ENCODE results near the gene AFDN.

The AFDN gene

DNA sequence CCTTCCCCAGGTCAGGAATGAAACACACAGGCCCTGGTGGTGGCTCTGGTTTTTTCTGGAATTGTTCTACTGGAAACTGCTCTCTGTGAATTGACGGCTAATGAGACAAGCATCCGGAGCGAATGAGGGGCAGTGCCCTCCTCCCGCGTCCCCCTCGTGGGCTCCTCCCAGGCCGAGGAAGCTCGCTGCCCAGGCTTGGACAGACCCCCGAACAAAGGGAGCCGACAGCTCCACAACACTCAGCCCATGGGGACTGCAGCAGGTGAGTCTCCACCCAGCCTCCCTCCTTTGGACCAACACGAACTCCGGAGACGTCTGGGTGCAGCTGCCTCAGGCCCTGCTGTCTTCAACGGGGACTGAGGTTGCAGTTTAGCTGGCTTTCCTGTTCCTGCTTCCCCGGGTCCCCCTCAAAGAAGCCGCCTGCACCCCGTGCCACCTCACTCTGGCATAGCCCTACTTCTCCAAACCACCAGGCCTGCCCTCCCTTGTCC is 31.3 kb upstream of the AFDN start:
- no peak for DNase-seq

DNA sequence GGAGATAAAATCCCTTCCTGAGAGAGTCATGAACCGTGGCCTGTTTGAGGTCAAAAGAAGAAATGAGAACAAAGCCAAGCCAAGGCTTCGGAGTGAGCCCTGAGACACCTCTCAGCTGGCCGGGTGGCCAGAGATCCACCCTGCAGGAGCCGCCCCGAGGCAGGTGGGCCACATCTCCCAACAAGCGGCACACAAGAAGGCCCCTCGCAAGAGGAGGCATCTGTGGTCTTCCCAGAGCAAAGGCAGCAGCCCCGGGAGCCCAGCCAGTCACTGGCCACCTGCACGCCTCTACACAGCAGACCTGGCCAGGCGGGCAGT is 30.9 kb upstream of the AFDN start:
- no peak for DNase-seq

DNA sequence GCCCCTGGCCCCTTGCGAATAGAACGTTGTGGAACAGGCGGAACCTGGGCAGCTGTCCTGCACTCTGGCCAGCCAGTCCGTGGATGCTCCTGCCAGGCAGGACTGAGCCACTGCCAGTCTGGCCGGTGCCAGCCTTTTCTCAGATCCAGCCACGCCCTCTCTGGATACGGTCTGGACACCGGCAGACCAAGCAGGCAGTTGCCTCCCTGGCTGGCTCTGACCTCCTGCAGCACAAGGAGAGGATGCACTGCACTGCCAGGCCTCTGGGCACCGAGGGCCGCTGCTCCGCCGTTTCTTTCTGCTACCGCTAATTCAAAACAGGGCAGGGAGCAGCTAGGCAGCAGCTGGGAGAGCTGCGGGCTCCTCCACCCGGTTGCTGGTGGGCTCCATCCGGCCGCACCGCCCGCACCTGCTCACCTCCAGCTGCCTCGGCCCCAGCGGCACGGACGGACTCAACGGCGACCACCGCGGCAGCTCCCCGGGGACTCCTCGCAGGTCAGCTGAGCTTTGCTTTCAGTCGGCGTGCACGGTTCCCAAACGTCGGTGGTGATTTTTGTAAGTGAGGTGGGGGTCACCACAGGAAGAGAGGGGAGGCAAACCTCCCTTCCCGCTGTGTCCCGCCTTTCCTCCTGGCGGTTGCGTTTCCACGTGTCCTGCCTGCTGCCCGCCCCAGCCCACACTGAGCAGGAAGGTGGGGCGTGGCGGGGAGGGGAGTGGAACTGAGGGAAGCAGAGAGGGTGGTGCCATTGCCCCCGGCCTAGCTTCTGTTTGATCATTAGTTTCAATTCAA is 30.3 kb upstream of the AFDN start:
- DNase-seq, result no peak

- no peak for DNase-seq
Measured at GRCh38 chr6:167797011-167797471, 29.7 kb upstream of the AFDN start.

GRCh38 chr6:167797476-167798265 is 29.0 kb upstream of the AFDN start:
- DNase-seq, result no peak

GRCh38 chr6:167798453-167798852 is 28.3 kb upstream of the AFDN start:
- no peak for DNase-seq

DNA sequence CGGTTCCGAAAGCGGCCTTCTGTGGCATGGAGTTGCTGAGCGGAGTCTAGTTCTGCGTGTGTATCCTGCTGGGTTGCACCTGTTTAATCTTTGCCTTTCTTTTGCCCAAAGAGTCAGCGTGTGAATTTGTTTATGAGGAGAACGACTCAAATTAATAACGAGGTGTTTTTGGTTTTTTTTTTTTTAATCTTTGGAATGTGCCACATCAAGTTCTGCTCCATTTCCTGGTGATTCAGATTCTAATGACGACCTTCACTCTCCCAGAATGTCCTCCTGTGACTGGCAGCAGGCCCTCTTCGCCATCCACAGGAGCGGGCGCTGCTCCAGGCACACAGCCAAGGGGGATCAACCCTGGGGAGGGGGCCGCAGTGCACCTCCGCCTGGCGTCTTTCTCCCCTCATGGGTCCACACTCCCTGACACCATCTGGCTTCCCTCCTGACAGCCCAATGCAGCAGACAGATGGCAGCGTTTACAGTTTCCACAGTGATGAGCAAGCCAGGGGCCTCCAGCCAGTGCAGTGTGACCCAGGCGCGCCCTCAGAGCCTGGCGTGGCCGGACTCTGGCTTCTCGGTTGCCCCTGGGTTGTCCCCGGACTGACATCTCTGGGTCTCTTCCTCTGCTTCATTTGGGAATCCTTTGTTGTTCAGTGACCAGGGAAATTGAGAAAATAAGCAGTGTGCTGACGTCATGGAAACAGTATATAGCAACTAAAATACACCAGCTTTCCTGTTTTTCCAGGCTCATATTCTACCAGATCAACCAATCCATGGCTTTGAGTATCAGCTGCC is 27.5 kb upstream of the AFDN start:
- no peak for DNase-seq

DNA sequence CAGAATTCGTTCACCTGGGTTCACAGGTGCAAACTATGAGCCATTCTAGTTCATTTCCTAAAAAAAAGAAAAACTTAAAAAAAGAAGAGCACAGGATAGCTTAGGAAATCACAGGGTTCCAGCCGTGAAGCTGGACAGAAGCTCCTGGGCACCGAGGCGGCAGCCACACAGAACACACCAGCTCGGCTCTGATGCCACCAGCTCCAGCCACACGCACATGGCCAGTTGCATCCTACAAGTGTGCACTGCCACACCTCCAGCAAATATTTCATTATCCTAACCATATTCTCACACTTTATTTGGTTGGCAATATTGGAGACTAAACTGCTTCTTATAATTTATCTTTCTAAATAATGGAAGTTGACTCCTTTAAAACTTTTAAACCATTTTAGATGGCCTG is 26.2 kb upstream of the AFDN start:
- no peak for DNase-seq

DNA sequence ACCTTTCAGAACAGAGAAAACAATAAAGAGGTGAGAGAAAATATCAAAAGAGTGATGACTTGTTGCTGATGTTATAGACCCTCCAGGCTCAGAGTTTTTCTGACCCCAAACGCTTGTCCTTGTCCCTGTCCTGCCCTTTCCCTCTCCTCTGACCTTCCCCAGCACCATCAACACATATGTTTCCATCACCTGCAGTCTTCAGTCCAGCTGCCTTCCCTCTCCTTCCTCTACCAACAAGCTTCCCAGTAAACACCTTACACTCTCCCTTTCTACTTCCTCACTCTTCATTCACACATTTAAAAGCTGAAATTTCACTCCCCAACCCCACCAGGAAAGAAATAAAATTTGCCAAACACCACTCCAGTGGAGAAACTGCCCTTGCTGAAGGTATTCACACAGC is 25.4 kb upstream of the AFDN start:
- no peak for DNase-seq

DNA sequence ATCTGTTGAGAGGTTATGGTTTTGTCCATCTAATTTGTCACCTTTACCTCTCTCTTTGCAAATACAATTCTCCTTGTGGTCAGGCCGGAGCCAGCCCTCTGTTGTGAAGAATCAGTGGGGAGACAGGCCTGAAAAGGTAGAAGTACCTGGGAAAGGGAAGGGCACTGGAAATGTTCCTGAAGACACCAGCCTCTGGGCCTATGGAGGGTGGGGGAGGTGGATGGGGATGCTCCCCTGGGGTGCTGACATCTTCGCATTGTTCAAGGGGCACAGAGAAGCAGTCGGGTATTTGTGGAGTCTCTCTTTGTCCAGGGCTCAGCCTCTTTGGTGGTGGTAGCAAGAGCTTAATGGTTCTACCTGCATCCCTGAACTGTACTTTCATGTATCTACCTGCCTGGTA is 24.4 kb upstream of the AFDN start:
- DNase-seq, result no peak

DNA sequence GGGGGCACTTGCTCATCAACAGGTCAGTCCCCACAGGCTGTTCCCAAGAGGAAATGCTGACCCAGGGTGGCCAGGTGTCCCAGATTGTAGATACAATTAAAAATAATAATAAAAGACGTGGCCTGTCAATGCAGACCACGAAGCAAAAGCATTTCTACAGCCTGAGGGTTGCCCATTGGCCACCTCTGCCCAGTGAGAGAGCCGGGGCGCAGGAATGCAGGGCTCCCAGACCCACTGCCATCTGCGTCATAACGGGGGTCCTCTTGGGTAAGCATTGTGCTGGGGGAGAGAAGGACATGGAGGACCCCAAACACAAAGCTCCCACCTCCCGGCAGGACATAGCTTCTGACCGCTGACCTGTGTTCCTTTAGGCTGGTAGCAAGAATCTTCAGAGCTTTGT is 22.9 kb upstream of the AFDN start:
- no peak for DNase-seq

DNA sequence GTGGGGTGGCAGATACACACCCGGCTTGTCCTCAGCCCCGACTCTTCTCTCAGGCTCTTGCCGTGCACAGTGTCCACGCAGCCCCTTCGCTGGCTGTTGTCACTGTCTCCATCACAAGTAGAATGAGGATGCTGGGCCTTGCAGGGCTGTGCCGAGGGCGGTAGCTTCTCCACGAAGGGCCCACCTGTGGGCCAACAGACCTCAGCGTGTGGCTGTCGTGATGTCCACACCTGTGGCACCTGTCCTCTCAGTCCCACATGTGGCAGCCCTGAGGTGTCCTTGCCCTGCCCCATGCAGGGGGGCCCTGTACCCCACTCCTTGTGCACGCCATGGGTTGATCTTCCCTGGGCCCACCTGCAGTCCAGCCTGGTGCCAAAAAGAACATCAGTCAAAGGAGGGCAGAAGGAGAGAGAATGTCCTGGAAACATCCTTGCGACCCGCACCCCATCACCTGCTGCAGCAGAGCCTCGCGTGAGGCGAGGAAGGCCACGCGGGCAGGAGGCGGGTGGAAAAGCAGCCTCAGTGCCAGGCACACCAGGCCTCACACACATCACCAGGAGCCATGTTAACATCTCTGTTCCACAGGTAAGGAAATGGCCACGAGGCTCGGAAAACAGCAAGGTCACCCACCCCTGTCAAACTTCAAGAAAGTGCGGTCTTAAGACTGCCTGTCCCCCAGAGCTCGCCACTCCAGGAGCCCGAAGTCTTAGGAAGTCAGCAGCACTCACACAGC is 22.3 kb upstream of the AFDN start:
- no peak for DNase-seq

DNA sequence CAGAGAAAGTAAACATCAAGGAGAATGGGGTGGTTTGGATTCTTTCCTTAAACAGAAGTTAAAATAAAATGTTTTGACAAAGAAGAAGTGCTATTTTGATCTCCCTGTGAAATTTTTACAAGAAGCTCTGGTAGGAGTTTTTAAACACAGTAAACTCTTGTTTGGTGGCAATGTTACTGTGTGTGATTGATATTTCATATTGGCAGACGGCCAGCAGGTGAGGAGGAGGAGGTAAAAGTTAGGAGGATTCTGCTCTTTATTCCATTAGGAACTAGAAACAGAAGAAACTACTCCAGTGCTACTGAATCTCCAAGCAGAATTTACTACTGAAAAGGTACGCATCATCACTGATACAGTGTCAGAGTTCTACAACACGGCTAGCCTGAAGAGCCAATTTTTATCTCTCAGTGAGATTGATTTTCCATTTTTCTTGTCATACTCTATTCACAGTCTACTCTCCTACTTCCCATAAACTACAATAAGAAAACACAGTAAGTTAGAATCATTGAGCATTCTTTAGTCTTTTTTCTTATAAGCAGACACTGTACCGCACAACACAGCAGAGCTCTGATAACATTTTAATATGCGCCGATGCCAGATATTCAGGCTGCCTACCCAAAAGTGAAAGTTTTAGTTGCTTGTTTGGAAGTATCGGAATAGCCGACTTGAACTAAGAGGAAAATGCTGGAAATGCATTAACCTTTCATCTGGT is 21.2 kb upstream of the AFDN start:
- no peak for DNase-seq

GRCh38 chr6:167806061-167806700 is 20.5 kb upstream of the AFDN start:
- no peak for DNase-seq

DNA sequence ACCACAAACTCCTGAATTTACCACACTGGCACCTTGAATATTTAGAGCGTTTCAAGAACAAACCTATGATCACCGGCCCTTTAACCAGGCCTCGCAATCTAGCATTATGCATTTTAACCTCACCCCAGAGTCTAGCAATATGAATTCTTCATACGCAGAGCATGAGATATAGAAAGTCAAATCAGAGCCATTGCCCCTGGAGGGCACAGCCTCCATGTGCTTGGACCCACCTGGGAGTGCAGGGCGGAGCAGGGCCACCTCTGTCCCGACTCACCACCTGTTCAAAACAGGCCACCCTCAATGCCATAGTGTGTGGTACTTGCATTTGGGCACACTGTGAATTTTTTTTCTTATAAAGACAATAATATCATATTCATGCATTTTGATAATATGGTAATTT is 19.5 kb upstream of the AFDN start:
- no peak for DNase-seq

- no peak for DNase-seq
Measured at GRCh38 chr6:167807756-167808155, 19.0 kb upstream of the AFDN start.

DNA sequence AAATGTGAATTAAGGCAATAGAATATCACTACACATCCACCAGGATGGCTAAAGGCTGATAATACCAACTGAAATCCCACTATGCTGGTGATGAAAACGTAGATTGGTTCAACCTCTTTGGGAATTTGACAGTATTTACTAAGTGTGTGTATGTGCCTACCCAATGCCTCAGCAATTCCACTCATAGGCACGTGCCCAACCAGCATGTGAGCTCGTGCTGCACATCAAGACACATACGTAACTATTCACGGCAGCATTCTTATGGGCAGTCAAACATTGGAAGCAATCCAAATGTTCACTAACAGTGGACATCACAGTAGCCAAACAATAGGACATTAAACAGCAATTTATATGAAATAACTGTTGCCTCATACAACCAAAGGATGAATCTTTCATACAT is 15.7 kb upstream of the AFDN start:
- DNase-seq, result no peak

GRCh38 chr6:167811442-167812087 is 15.1 kb upstream of the AFDN start:
- DNase-seq, result no peak

DNA sequence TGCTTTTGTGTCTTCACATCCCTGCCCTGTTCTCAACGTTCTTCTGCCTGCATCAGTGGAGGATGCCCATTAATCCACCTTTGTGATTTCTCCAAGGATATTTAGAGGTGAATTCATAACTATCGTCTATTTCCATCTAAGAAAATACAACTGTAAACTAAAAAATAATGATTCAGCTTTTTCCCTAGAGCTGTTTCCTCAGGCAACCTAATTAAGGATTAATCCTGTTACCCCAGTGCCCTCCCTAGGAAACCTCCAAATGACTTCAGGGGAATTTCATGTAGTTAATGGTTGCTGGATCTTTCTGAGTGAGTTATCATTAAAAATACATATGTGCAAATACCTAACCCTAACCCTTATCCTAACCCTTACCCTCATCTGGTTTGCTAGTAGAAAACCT is 14.6 kb upstream of the AFDN start:
- DNase-seq, result no peak

GRCh38 chr6:167815296-167815980 is 11.3 kb upstream of the AFDN start:
- DNase-seq, result no peak

- DNase-seq, result no peak
Measured at GRCh38 chr6:167817016-167817415, 9.7 kb upstream of the AFDN start.
